Calu3 (cell line): ENCODE data around the gene KIRREL3. TPM values are rescaled to one million over a fixed set of nuclear protein-coding genes. Genes with fewer than 3 reads are reported as not detected.

Experiments
- BruUV-seq: library from RNA; stranded (reverse); fragments of 400-500 nt; replicated peaks from 2 replicates; lab custom pipeline; 2021; lab: Mats Ljungman, UMichigan
- CTCF ChIA-PET: fragments of 300-600 bp; sonication (Branson Sonifier 250); formaldehyde crosslinking; loops from one replicate; lab custom pipeline; 2022; ENCODE audit warnings: antibody characterized with exemption; lab: Charles Lee
- DNase-seq: peaks from one replicate; pipeline ENCODE4 v3.0.0; 2022
- H3K27ac Mint-ChIP-seq: one replicate; pipeline ENCODE4 v1.8.0; 2022; ENCODE audit warnings: mixed read lengths; ENCODE audit not compliant: unreplicated experiment
- H3K27me3 Mint-ChIP-seq: one replicate; pipeline ENCODE4 v1.8.0; 2022; ENCODE audit warnings: mixed read lengths; ENCODE audit not compliant: unreplicated experiment
- H3K36me3 Mint-ChIP-seq: one replicate; pipeline ENCODE4 v1.8.0; 2022; ENCODE audit warnings: mild to moderate bottlenecking, moderate library complexity, mixed read lengths; ENCODE audit not compliant: insufficient read depth, unreplicated experiment
- H3K4me1 Mint-ChIP-seq: one replicate; pipeline ENCODE4 v1.8.0; 2022; ENCODE audit warnings: mild to moderate bottlenecking, low read depth, mixed read lengths; ENCODE audit not compliant: unreplicated experiment
- H3K4me3 Mint-ChIP-seq: one replicate; pipeline ENCODE4 v1.8.0; 2022; ENCODE audit warnings: mild to moderate bottlenecking, low read depth, moderate library complexity, mixed read lengths; ENCODE audit not compliant: unreplicated experiment
- H3K9me3 Mint-ChIP-seq: one replicate; pipeline ENCODE4 v1.8.0; 2022; ENCODE audit warnings: low read depth, mixed read lengths; ENCODE audit not compliant: unreplicated experiment
- intact Hi-C: fragments of 100-400 bp; cut with micrococcal nuclease; formaldehyde crosslinking; loops from one replicate; pipeline ENCODE4 v1.10.0; 2022; ENCODE audit not compliant: unreplicated experiment
- total RNA-seq: library from RNA; stranded (reverse); gene quantifications from 2 replicates; pipeline ENCODE4 v1.2.3, GENCODE V29; 2022
- TF ChIP-seq, protein P1 (sequence below): fragments of 200-600 bp; IDR thresholded peaks from one replicate; pipeline ENCODE4 v1.8.0; 2022; ENCODE audit warnings: antibody characterized with exemption; ENCODE audit not compliant: unreplicated experiment

KIRREL3 gene
- total RNA-seq, 1 experiment from 2014 or later: 0.26 TPM

DNA sequence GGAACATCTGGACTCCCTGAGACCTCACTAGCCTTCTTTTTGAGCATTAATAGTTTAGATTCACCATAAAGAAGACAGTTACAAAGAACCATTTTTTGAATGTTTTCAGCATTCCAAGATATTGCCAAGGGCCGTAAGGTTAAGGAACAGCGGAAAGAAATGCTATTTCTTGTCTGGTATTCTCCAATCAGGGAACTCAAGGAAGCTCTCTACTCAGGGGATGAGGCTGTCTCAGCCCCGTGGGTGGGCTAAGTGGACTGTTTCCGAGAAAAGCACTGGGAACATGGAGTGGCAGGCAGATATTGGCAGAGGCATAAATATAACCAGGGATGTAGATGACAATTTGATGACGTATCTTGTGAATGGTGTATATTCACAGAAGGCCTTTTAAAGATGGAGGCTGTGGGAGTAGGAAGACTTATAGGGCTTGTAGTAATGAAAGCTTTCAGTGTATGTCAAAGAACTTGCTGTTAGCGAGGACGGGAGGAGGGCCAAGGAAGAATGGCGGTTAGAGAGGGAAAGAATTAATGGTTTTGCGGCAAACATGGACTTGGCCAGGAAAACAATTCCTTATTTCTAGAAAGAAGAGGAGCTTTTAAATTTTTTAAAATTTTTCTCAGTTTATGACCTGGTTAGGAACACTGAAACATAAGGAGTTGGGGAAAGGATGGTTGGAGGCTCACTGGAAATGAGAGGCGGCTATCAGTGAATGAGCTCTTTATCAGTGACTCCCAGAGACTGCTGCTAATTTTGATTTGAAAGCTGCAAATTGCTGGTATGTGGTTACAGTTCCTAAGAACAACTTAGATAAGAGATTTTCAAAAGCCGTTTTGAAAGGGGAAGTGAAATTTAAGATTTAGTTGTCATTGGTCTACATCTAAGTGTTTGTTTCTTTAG, 580.5 kb downstream of the KIRREL3 start:
- Mint-ChIP-seq H3K27ac (no peak overlapping the region), H3K36me3 (peaks cover 8% of the 10 kb centered on the region), H3K4me1 (peaks cover 8% of the 10 kb centered on the region), H3K27me3 (no peaks in the 10 kb centered on the region), H3K4me3 (no peak overlapping the region), H3K9me3 (no peaks in the 10 kb centered on the region)
- DNase-seq: no peak
- CTCF ChIA-PET: no interaction called here
- intact Hi-C loops: no loop called here
- no TSS peak for BruUV-seq
- TF ChIP-seq, protein P1, sequence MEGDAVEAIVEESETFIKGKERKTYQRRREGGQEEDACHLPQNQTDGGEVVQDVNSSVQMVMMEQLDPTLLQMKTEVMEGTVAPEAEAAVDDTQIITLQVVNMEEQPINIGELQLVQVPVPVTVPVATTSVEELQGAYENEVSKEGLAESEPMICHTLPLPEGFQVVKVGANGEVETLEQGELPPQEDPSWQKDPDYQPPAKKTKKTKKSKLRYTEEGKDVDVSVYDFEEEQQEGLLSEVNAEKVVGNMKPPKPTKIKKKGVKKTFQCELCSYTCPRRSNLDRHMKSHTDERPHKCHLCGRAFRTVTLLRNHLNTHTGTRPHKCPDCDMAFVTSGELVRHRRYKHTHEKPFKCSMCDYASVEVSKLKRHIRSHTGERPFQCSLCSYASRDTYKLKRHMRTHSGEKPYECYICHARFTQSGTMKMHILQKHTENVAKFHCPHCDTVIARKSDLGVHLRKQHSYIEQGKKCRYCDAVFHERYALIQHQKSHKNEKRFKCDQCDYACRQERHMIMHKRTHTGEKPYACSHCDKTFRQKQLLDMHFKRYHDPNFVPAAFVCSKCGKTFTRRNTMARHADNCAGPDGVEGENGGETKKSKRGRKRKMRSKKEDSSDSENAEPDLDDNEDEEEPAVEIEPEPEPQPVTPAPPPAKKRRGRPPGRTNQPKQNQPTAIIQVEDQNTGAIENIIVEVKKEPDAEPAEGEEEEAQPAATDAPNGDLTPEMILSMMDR: no peak

DNA sequence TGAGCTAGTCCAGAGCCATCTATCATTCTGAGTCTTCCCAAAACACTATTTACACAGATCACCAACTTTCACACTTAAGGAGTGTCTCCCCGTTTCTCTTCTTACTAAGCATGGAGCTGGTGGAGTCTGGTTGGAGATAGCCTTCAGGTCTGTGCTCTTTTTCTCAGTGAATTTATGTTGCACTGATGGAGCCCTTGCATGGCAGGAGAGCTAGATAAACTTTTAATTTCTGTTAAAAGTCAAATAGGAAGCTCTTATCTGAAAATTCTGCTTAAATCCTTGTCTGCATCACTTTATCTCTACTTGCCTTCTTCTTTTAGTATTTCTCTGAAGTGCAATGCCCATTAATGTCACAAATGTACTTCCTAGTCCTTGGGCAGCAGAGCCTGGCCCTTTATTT, 581.7 kb downstream of the KIRREL3 start:
- DNase-seq: no peak
- peaks cover 8% of the 10 kb centered on the region for H3K4me1 Mint-ChIP-seq
- no peak overlapping the region for H3K27ac Mint-ChIP-seq
- no TSS peak for BruUV-seq
- H3K27me3 Mint-ChIP-seq: no peaks in the 10 kb centered on the region
- TF ChIP-seq, protein P1: no peak
- H3K36me3 Mint-ChIP-seq: peaks cover 11% of the 10 kb centered on the region
- CTCF ChIA-PET: interaction anchor here (0.7 kb wide), 1 partner anchor 79 kb away, joined by 3 read pairs; no protein-coding TSS in a partner anchor
- no peak overlapping the region for H3K4me3 Mint-ChIP-seq
- intact Hi-C loops: no loop called here
- H3K9me3 Mint-ChIP-seq: no peaks in the 10 kb centered on the region

DNA sequence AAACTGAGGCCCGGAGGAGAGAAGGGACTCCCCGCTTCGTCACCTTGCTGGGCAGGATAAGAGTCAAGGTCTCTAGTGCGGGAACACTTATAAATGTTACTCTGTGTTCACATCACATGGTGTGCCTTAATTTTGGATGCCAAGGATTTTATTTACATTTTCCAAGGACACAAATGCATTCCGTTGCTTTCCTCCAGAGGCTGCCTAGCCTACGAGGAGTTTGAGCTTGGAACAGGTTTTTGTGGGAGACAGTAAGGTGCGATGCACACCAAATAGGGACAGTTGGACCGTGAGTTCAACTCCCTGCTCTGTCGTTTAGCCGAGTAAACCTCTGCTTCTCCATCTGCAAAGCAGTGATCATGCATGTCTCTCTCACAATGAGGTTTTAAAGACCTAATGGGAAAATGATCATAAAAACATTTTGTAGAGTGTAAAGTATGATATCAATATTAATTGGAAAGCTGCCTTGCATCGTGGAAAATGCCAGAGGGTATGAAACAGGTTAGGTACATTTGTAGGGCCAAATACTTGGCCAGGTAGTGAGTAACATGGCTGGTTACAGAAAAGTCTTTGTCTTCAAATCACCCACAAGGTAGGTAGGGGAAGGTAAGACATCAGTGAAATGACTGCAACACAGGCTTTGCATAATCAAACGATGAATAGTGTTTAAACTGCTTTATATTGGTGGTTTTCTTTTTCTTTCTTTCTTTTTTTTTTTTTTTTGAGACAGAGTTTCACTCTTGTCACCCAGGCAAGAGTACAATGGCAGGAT, 583.3 kb downstream of the KIRREL3 start:
- Mint-ChIP-seq H3K9me3 (no peaks in the 10 kb centered on the region), H3K27me3 (no peaks in the 10 kb centered on the region), H3K4me3 (peak overlapping the region; percentile 60), H3K36me3 (peaks cover 11% of the 10 kb centered on the region), H3K4me1 (peaks cover 8% of the 10 kb centered on the region), H3K27ac (no peak overlapping the region)
- TF ChIP-seq, protein P1: no peak
- intact Hi-C loops: no loop called here
- DNase-seq: no peak
- BruUV-seq: TSS peak; percentile 25
- CTCF ChIA-PET: interaction anchor here (0.7 to 1.1 kb wide), 5 partner anchors 14 to 113 kb away, joined by 3 to 4 read pairs (median 3); partner anchors contain the start of gene DCPS

DNA sequence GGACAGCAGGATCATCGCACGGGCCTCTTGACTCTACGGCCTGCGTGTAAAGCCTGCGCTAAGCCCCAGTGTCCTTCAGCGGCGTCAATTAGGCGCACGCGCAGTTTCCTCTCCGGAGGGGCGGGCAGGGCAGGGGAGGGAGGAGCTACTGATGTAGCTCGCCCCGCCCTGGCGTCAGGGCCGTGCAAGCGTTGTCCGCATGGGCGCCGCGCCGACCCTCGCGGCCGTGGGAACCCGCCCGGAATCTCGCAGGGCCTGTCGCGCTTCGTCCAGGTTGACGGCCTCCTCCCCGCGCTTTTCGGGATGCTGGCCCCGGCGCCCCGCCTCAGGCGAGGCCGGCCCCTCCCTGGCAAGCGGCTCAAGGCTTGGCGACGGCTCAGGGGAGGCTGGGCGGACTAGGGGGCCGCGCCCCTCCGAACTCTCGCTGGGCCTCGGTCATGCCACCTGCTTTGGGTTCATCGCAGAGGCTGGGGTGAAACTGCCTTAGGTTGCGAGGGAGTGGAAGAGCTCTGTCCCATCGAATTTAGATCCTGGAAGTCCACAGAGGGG, 584.0 kb downstream of the KIRREL3 start:
- H3K4me3 Mint-ChIP-seq: peak overlapping the region; percentile 60
- TF ChIP-seq, protein P1: no peak
- H3K27ac Mint-ChIP-seq: peak overlapping the region; percentile 27
- intact Hi-C loops: no loop called here
- DNase-seq: peak; percentile 61
- BruUV-seq: no TSS peak
- H3K9me3 Mint-ChIP-seq: no peaks in the 10 kb centered on the region
- peaks cover 11% of the 10 kb centered on the region for H3K36me3 Mint-ChIP-seq
- peaks cover 8% of the 10 kb centered on the region for H3K4me1 Mint-ChIP-seq
- no peaks in the 10 kb centered on the region for H3K27me3 Mint-ChIP-seq
- CTCF ChIA-PET: interaction anchor here (0.7 to 1.1 kb wide), 4 partner anchors 13 to 64 kb away, joined by 3 to 4 read pairs (median 3); no protein-coding TSS in a partner anchor
